GM21526 (cell line): ENCODE measurements around the gene TUBGCP6.

Experiments used
- ATAC-seq: cut with Tn5 transposase; IDR thresholded peaks from one replicate; pipeline ENCODE4 v1.9.1; 2021; ENCODE audit warnings: moderate library complexity; ENCODE audit not compliant: unreplicated experiment, low FRiP score

The TUBGCP6 gene

DNA sequence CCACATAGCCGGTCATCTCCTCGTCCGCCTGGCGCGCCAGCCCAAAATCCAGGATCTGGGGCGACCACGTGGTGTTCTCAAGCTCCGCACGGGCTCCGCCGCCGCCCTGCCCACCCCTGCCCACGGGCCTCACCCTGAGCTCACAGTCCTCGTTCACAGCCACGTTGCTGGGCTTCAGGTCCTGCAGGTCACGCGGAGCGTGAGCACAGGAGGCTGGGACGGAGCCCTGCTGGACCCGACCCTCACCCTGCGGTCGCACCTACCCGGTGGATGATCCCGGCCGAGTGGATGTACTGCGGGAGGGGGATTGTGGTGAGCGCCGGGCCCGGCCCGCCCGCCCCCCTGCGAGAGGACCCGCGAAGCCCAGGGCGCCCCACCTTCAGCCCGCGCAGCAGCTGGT lies 22.2 kb upstream of the TUBGCP6 start:
- ATAC-seq, result no peak

DNA sequence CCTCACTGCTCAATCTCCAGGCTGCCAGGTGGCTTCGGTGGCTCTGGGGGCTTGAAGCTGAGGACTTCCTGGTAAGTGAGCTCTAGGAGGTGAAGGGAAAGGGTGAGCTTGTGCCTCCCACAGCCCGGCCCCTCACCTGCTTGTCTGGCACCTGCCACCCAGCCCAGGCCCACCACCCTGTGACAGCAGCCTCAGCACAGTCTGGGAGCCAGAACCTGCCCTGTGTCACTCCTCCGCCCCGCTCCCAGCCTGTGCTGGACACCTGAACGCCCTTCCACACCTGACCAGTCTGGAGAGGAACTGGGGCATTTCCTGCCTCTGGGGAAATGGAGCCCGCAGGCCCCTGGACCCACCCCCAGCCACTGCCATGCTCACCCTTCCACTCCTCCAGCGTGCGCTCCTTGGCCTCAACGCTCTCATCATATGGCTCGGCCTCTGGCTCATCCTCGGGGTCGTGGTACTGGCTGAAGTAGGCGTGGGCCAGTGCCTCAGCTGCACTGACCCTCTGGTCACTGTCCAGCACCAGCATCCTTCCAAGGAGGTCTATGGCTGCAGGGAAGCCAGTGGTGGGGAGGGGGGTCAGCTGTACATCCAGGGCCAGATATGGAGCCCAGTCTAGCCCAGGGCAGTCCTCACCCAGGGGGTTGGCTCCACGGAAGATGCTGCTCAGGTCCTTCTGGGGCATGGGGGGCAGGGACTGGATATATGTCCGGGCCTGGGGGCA lies 20.3 kb upstream of the TUBGCP6 start:
- no peak for ATAC-seq

DNA sequence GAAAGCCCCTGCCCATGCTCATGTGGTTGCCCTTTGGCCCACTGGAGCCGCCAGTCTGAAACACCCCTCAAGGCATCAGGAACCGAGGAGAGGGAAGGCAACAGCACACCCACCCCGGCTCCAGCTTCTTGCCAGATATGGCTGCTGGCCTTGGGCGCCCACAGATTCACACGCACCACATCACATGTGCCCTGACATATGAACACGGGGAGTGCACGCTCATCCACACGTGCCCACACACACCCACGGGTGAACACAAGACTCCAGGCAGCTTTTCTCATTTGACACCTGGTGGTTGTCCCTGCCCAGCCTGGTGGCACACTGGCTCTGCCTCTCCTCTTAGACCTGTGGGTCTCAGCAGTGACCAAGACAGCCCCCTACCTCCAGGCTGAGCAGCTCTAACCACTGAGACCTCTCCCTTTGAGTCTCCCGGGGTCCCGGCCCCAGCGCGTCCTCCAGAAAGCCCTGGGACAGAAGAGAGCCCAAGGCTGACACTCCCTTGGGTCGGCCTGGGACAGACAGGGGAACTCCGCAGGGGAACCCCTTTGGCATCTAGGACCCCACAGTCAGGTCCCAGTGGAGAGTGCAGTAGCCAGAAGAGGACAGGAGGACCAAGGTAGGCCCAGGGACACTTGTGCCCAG lies 19.4 kb upstream of the TUBGCP6 start:
- ATAC-seq, result no peak

DNA sequence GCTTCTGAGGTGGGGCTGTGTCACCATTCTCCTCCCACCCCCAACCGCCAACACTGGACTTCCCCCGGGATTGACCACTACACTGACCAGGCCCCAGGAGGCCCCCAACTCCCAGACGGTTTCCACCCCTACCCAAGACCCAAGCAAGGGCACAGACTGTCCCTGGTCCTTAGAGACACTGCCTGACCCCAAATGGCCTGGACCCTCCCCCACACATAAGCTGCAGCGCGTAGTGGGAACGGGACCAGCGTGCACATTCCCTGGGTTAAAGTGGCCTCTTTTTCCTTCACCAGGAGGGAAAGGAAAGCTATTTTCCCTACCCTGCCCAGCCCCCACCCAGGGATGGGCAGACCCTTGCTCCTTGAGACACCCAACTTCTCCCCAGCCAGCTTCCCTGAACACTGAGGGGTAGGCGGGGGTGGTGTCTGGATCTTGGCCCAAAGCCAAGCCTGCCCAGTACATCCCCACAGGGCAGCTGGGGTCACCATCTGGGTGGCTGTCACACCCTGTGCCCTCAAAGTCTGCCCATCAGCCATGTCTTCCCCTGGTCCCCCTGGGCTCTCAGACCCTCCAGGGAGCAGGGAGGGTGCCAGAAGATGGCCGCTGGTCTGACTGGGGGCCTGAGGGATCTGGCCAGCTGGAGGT lies 18.3 kb upstream of the TUBGCP6 start:
- no peak for ATAC-seq

- no peak for ATAC-seq
These were observed 17.7 kb upstream of the TUBGCP6 start for GRCh38 chr22:50262460-50262911.

DNA sequence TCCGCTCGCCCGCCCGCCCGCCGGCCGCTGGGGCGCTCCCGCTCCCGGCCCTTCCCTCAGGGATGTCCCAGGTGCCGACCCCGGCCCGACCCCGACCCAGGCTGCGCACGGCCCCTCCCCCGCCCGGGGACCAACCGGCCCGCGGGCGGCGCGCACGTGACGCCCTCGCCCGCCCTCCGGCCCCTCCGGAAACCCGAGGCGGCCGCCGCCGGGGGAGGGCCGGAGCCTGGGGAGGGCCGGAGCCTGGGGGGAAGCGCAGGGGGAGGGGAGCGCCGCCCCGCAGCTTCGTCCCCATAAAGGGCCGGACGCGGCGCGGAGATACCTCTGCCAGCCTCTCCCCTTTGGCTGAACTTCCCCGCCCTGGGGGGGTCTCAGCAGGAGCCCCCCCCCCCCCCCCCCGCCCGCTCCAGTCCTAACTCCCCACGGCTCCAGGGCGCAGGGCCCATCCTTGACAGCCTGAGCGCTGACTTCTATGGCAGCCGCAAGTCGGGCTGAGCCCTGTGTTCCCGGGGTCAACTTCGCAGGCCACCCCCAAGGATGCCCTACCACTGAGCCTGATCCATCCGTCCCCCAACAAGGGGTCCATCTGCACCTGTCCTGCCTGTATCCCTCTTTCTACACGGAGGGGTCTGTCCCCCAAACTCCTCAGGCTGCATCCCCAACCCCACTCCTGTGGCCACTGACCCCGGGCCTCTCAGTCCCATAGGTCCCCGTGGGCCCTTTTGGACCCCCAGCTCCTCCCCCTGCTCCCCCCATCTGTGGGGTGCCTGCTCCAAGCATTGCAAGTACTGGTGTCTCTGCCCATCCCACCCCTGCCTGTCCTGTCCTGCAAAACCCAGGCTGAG lies 17.0 kb upstream of the TUBGCP6 start, which contains the start of gene MAPK12:
Gene MAPK12 (minus strand): TSS at position 69 of the 845 bp plus-strand sequence. CDS start 174 bp downstream, outside the sequence.
- no peak for ATAC-seq

DNA sequence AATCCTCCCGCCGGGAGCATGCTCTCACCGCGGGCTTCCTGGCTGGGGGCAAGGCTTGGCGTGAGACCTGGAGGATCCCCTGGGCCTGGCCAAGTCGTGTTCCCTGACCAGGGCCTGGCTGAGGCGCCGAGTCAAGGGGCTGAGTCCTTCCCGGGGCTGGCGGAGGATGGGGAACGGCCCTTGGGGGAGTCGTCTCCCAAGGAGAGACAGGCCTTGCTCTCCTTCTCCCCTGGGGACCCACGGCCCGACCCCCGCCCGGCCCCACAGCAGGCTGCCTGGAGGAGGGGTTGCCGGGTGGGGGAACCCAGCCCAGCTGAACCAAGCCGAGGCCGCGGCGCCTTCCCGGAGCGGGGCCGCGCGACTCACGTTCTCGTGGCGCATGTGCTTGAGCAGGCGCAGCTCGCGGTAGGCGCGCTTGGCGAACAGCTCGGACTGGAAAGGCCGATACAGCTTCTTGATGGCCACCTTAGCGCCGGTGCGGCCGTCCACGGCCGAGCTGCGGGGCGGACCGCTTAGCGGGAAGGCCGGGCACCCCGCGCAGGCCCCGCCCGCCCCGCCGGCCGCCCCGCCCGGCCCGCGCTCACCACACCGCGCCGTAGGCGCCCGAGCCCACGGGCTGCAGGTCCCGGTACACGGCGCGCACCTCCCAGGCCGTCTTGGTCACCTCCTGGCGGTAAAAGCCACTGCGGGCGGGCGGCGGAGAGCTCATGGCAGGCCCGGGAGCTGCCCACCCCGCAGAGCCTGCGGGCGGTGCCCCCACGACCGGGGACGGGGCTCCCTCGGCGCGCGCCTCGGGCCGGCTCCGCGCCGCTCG lies 16.2 kb upstream of the TUBGCP6 start:
- ATAC-seq, result no peak

DNA sequence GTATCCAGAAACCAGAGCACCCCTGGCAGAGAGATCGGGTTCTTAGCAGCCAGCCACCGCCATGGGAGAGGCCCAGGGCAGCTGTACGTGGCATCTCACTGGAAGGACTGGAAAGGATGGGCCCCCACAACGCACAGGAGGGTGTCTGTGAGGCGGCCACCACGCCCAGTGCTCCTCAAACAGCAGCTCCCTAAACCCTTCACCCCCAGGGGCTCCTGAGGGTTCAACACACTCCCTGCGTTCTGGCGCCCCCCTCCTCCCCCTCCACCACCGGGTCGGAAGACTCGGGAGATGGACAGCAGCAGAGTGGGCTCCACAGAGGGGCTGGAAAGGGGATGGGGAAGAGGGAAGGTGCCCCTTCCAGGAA lies 15.6 kb upstream of the TUBGCP6 start:
- ATAC-seq, result no peak

DNA sequence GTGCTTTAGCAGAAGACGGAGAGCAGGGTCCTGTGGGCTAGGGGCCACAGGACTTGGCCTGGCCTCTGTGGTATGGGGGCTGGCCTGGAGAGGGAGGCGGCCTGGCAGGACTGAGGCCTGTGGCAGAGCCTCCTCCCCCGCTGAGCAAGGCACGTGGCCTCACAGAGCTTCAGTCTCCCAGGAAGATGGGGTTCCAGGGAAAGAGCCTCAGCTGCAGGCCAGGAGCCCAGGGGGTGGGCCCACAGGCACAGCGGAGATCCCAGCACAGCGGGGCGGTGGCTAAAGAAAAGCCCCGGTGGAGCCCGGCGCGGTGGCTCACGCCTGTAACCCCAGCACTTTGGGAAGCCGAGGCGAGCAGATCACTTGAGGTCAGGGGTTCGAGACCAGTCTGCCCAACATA lies 14.5 kb upstream of the TUBGCP6 start:
- no peak for ATAC-seq

DNA sequence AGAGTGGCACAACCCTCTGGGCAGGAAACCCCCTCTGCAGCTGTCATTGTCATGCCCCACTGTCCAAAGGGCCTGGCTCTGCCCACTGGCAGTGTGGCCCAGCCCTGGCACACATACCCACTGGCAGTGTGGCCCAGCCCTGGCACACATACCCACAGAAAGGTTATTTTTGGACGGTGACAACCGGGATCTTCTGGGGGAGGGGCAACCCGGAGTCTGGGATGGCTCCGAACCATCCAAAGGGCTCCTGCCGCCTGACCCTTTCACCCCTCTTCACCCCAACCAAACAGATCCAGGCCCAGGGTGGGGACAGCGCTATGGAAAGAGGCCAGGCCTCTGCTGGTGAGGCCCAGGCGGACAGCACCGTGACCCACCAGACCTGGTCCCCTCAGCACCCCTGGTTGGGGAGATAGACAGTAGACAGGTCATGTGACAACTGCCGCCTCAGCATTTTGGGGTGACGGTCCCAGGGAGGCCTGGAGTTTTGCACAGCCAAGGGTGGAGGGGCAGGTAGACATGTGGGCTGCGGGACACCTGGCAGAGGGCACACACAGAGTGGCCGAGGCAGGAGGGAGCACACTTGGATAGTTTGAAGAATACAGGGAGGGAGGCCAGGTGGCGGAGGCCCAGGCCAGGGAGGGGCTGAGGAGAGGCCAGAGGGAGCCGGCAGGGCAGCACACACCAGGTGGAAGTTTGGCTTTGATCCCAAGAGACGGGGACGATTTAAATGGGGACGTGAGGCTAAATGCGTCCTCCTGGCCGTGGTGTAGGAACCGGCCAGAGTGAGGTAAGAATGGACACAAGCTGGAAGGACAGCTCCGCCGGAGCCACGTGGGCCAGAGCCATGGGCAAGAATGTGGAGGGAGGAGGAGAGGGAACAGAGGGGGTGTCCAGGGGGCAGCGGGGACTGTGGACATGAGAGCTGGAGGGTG lies 13.8 kb upstream of the TUBGCP6 start:
- no peak for ATAC-seq

GRCh38 chr22:50257451-50258360 lies 12.9 kb upstream of the TUBGCP6 start:
- ATAC-seq, result no peak

GRCh38 chr22:50257041-50257440 lies 12.2 kb upstream of the TUBGCP6 start:
- no peak for ATAC-seq

DNA sequence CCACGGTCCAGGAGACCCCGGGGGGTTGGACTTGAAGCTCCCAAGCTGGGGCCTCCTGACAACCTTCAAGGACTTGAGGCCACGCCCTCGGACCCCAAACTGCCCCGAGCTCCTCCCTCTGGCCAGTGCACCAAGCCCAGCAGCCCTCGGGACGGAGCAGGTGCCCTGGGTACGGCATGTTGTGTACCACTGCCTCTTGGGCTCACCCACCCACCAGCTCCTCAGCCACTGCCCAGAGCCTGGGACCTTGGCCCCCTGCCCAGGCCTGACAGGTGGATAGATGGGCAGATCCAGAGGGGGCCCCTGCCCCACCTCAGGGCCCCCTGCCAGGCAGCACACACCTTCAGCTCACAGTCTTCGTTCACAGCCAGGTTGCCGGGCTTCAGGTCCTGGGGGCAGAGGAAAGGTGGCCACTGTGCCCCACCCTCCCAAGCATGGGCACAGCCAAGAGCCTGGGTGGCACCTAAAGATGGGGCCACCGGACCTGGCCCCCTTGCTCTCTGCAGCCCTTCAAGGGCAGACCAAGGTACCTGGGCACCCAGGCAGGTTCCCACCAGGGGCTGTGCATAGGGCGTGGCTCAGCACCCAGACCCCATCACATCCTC lies 11.5 kb upstream of the TUBGCP6 start:
- ATAC-seq, result no peak

GRCh38 chr22:50255607-50256006 lies 10.8 kb upstream of the TUBGCP6 start:
- ATAC-seq, result no peak

GRCh38 chr22:50255099-50255498 lies 10.3 kb upstream of the TUBGCP6 start:
- ATAC-seq, result no peak

DNA sequence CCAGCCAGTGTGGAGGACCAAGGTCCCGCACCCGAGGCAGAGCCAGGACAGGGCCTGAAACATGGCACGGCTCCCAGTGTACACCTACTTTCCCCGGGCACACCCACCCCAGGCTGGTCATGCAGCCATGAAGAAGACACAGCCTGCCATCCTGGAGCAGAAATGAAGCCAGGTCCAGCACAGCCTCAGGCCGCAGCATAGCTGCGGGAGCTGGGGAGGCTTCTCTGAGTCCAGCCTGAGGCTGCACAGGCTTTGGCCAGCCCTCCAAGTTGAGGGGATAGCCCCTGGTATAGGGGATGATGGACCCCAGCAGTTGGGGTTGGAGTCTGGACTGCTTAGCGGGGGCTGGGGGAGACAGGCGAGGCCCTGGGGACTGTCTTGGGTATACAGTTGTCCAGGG lies 9.1 kb upstream of the TUBGCP6 start:
- no peak for ATAC-seq

GRCh38 chr22:50253046-50253915 lies 8.5 kb upstream of the TUBGCP6 start:
- ATAC-seq, result no peak
